Measurements from ENCODE around the gene PGLYRP2. TPM values are rescaled to one million over a fixed set of nuclear protein-coding genes. Genes with fewer than 3 reads are reported as not detected.

The PGLYRP2 gene
- total and polyA plus RNA-seq, 7 experiments from 2014 or later, result 0.21 to 0.65 (median 0.49) TPM; not detected in 2

GRCh38 chr19:15430526-15431120 lies 48.7 kb downstream of the PGLYRP2 start:
- intact Hi-C loops (cut with micrococcal nuclease), result no loop called here
- no peak overlapping the region for H3K4me3 ChIP-seq (ENCODE audit: low read length)
- DNase-seq (no peak), ATAC-seq (no peak)
- ChIA-PET POLR2A (interaction anchor here (1.8 to 5.2 kb wide), 2 partner anchors 12 to 121 kb away, joined by 7 to 58 read pairs; partner anchors contain the start of gene AKAP8L), CTCF (interaction anchor here (0.6 to 1.6 kb wide), 4 partner anchors 11 to 125 kb away, joined by 3 to 8 read pairs (median 4); partner anchors contain the start of genes AKAP8 and AKAP8L)
- Mint-ChIP-seq H3K4me1 (peaks cover 27 to 37% (median 32%) of the 10 kb centered on the region in 7 donors), H3K27ac (peak overlapping the region in 7 of 9 donors; percentile 13 to 97 (median 56)), H3K4me3 (peak overlapping the region; percentile 89 to 99 (median 94)), H3K9me3 (no peaks in the 10 kb centered on the region), H3K27me3 (peaks cover 0 to 2% (median 0%) of the 10 kb centered on the region in 5 donors), H3K36me3 (peaks cover 0 to 24% (median 18%) of the 10 kb centered on the region in 5 donors)
- H3K27ac ChIP-seq (ENCODE audit: low read depth, low read length), result no peak overlapping the region
- peaks cover 15 to 26% of the 10 kb centered on the region in 2 donors for H3K4me1 ChIP-seq (ENCODE audit: control insufficient read depth in 2 of 2, insufficient read depth in 2 of 2, low read length in 2 of 2)
- H3K36me3 ChIP-seq (ENCODE audit: control insufficient read depth in 2 of 3, insufficient read depth in 3 of 3, low read length in 3 of 3), result peaks cover 0 to 42% (median 0%) of the 10 kb centered on the region in 3 experiments
- H3K9me3 ChIP-seq (ENCODE audit: control insufficient read depth in 2 of 3, low read length in 3 of 3), result no peaks in the 10 kb centered on the region
- no peaks in the 10 kb centered on the region for H3K27me3 ChIP-seq (ENCODE audit: control insufficient read depth in 2 of 2, insufficient read depth in 2 of 2, low read length in 2 of 2)

GRCh38 chr19:15429825-15430467 lies 49.4 kb downstream of the PGLYRP2 start:
- intact Hi-C loops (cut with micrococcal nuclease), result no loop called here
- peak overlapping the region in 9 of 10 donors; percentile 46 to 97 (median 80) for H3K4me3 Mint-ChIP-seq

GRCh38 chr19:15428956-15429824 lies 50.1 kb downstream of the PGLYRP2 start:
- ChIA-PET CTCF (interaction anchor here (0.5 to 1.1 kb wide), 3 partner anchors 10 to 1402 kb away, joined by 3 read pairs; partner anchors contain the start of gene AKAP8L), POLR2A (interaction anchor here (1.6 to 5.2 kb wide), 2 partner anchors 10 to 11 kb away, joined by 7 to 58 read pairs; partner anchors contain the start of gene AKAP8L)
- H3K36me3 ChIP-seq (ENCODE audit: control insufficient read depth in 2 of 3, insufficient read depth in 3 of 3, low read length in 3 of 3), result peaks cover 0 to 56% (median 0%) of the 10 kb centered on the region in 3 experiments
- H3K4me3 ChIP-seq (ENCODE audit: low read length), result no peak overlapping the region
- Mint-ChIP-seq H3K27me3 (peaks cover 0 to 2% (median 0%) of the 10 kb centered on the region in 5 donors), H3K9me3 (no peaks in the 10 kb centered on the region), H3K4me3 (peak overlapping the region in 2 of 10 donors; percentile 28 to 72), H3K27ac (peak overlapping the region in 1 of 9 donors; percentile 41), H3K36me3 (peaks cover 0 to 28% (median 18%) of the 10 kb centered on the region in 5 donors), H3K4me1 (peaks cover 27 to 37% (median 32%) of the 10 kb centered on the region in 7 donors)
- H3K9me3 ChIP-seq (ENCODE audit: control insufficient read depth in 2 of 3, low read length in 3 of 3), result no peaks in the 10 kb centered on the region
- H3K4me1 ChIP-seq (ENCODE audit: control insufficient read depth in 2 of 2, insufficient read depth in 2 of 2, low read length in 2 of 2), result peaks cover 15 to 26% of the 10 kb centered on the region in 2 donors
- DNase-seq (no peak), ATAC-seq (no peak)
- no peaks in the 10 kb centered on the region for H3K27me3 ChIP-seq (ENCODE audit: control insufficient read depth in 2 of 2, insufficient read depth in 2 of 2, low read length in 2 of 2)
- intact Hi-C loops (cut with micrococcal nuclease), result no loop called here
- H3K27ac ChIP-seq (ENCODE audit: low read depth, low read length), result no peak overlapping the region

More at GRCh38 chr19:15429825-15430467, 49.4 kb downstream of the PGLYRP2 start:
- no peak for ATAC-seq
- Mint-ChIP-seq H3K27me3 (peaks cover 0 to 2% (median 0%) of the 10 kb centered on the region in 5 donors), H3K36me3 (peaks cover 0 to 26% (median 18%) of the 10 kb centered on the region in 5 donors), H3K9me3 (no peaks in the 10 kb centered on the region), H3K4me1 (peaks cover 27 to 37% (median 32%) of the 10 kb centered on the region in 7 donors), H3K27ac (peak overlapping the region in 3 of 9 donors; percentile 13 to 28 (median 25))
- no peak for DNase-seq
- H3K4me1 ChIP-seq (ENCODE audit: control insufficient read depth in 2 of 2, insufficient read depth in 2 of 2, low read length in 2 of 2), result peaks cover 15 to 26% of the 10 kb centered on the region in 2 donors
- no peaks in the 10 kb centered on the region for H3K9me3 ChIP-seq (ENCODE audit: control insufficient read depth in 2 of 3, low read length in 3 of 3)
- H3K27ac ChIP-seq (ENCODE audit: low read depth, low read length), result no peak overlapping the region
- ChIA-PET POLR2A (interaction anchor here (0.6 to 5.2 kb wide), 3 partner anchors 11 to 121 kb away, joined by 3 to 58 read pairs (median 7); partner anchors contain the start of gene AKAP8L), CTCF (interaction anchor here (1.0 to 1.1 kb wide), 2 partner anchors 11 to 51 kb away, joined by 3 to 4 read pairs; partner anchors contain the start of genes AKAP8 and AKAP8L)
- no peak overlapping the region for H3K4me3 ChIP-seq (ENCODE audit: low read length)
- peaks cover 0 to 49% (median 0%) of the 10 kb centered on the region in 3 experiments for H3K36me3 ChIP-seq (ENCODE audit: control insufficient read depth in 2 of 3, insufficient read depth in 3 of 3, low read length in 3 of 3)
- H3K27me3 ChIP-seq (ENCODE audit: control insufficient read depth in 2 of 2, insufficient read depth in 2 of 2, low read length in 2 of 2), result no peaks in the 10 kb centered on the region

GRCh38 chr19:15427991-15428471 lies 51.3 kb downstream of the PGLYRP2 start:
- peaks cover 15 to 20% of the 10 kb centered on the region in 2 donors for H3K4me1 ChIP-seq (ENCODE audit: control insufficient read depth in 2 of 2, insufficient read depth in 2 of 2, low read length in 2 of 2)
- H3K9me3 ChIP-seq (ENCODE audit: control insufficient read depth in 2 of 3, low read length in 3 of 3), result no peaks in the 10 kb centered on the region
- peaks cover 4 to 68% (median 9%) of the 10 kb centered on the region in 3 experiments for H3K36me3 ChIP-seq (ENCODE audit: control insufficient read depth in 2 of 3, insufficient read depth in 3 of 3, low read length in 3 of 3)
- ChIA-PET CTCF (no interaction called here), POLR2A (interaction anchor here (1.6 kb wide), 1 partner anchor 9 kb away, joined by 7 read pairs; the partner anchor contains the start of gene AKAP8L)
- peaks cover 0 to 1% (median 0%) of the 10 kb centered on the region in 5 donors for H3K27me3 Mint-ChIP-seq
- no peaks in the 10 kb centered on the region for H3K27me3 ChIP-seq (ENCODE audit: control insufficient read depth in 2 of 2, insufficient read depth in 2 of 2, low read length in 2 of 2)
- peaks cover 0 to 3% (median 0%) of the 10 kb centered on the region in 11 donors for H3K9me3 Mint-ChIP-seq
- peaks cover 5 to 38% (median 25%) of the 10 kb centered on the region in 5 donors for H3K36me3 Mint-ChIP-seq
- peak overlapping the region in 2 of 9 donors; percentile 18 to 28 for H3K27ac Mint-ChIP-seq
- no peak for DNase-seq
- no peak for ATAC-seq
- peak overlapping the region in 1 of 10 donors; percentile 28 for H3K4me3 Mint-ChIP-seq
- intact Hi-C loops (cut with micrococcal nuclease), result no loop called here
- H3K27ac ChIP-seq (ENCODE audit: low read depth, low read length), result no peak overlapping the region
- H3K4me1 Mint-ChIP-seq, result peaks cover 20 to 31% (median 26%) of the 10 kb centered on the region in 7 donors
- H3K4me3 ChIP-seq (ENCODE audit: low read length), result no peak overlapping the region

- ChIA-PET CTCF (no interaction called here), POLR2A (interaction anchor here (1.6 kb wide), 1 partner anchor 8 kb away, joined by 7 read pairs; the partner anchor contains the start of gene AKAP8L)
- Mint-ChIP-seq H3K36me3 (peaks cover 12 to 44% (median 32%) of the 10 kb centered on the region in 5 donors), H3K4me3 (no peak overlapping the region), H3K4me1 (peaks cover 18 to 29% (median 25%) of the 10 kb centered on the region in 7 donors), H3K27me3 (no peaks in the 10 kb centered on the region), H3K27ac (no peak overlapping the region), H3K9me3 (peaks cover 0 to 6% (median 0%) of the 10 kb centered on the region in 11 donors)
- Histone ChIP-seq H3K27me3 (ENCODE audit: control insufficient read depth in 2 of 2, insufficient read depth in 2 of 2, low read length in 2 of 2) (no peaks in the 10 kb centered on the region), H3K27ac (ENCODE audit: low read depth, low read length) (no peak overlapping the region), H3K4me3 (ENCODE audit: low read length) (no peak overlapping the region), H3K36me3 (ENCODE audit: control insufficient read depth in 2 of 3, insufficient read depth in 3 of 3, low read length in 3 of 3) (peaks cover 5 to 75% (median 9%) of the 10 kb centered on the region in 3 experiments), H3K9me3 (ENCODE audit: control insufficient read depth in 2 of 3, low read length in 3 of 3) (no peaks in the 10 kb centered on the region), H3K4me1 (ENCODE audit: control insufficient read depth in 2 of 2, insufficient read depth in 2 of 2, low read length in 2 of 2) (peaks cover 15 to 20% of the 10 kb centered on the region in 2 donors)
- DNase-seq (no peak), ATAC-seq (no peak)
- intact Hi-C loops (cut with micrococcal nuclease), result no loop called here
These were observed 52.0 kb downstream of the PGLYRP2 start for GRCh38 chr19:15427350-15427700.

All from naive thymus-derived CD4-positive, alpha-beta T cell (primary cell).